Neural progenitor cell (in vitro differentiated cells): Measurements from ENCODE around the gene RELA.

ENCODE experiments used
- CTCF ChIP-seq: fragments of 200-600 bp; sonication (generic); IDR thresholded peaks from 2 replicates; pipeline ENCODE4 v1.5.1; 2017; ENCODE audit warnings: antibody characterized with exemption, mild to moderate bottlenecking
- EZH2 ChIP-seq: fragments of 200-600 bp; sonication (generic); IDR thresholded peaks from 2 replicates; pipeline ENCODE4 v1.6.1; 2017; ENCODE audit warnings: antibody characterized with exemption, mild to moderate bottlenecking, moderate library complexity

- no peak for TF ChIP-seq CTCF
- no peak for TF ChIP-seq EZH2
Observed at GRCh38 chr11:65634440-65634839, 28.3 kb downstream of the RELA start.
